Measurements from ENCODE around the gene DONSON. TPM values are rescaled to one million over a fixed set of nuclear protein-coding genes. Genes with fewer than 3 reads are reported as not detected.
A peak's percentile ranks its signal among the peaks of the same experiment; 100 is the strongest.

Gene DONSON
- total and polyA plus RNA-seq, 9 of the 15 experiments (the other 6 are each of a cell fraction or from before 2014, with no cell fraction given): 26.7 to 124 (median 62.6) TPM

DNA sequence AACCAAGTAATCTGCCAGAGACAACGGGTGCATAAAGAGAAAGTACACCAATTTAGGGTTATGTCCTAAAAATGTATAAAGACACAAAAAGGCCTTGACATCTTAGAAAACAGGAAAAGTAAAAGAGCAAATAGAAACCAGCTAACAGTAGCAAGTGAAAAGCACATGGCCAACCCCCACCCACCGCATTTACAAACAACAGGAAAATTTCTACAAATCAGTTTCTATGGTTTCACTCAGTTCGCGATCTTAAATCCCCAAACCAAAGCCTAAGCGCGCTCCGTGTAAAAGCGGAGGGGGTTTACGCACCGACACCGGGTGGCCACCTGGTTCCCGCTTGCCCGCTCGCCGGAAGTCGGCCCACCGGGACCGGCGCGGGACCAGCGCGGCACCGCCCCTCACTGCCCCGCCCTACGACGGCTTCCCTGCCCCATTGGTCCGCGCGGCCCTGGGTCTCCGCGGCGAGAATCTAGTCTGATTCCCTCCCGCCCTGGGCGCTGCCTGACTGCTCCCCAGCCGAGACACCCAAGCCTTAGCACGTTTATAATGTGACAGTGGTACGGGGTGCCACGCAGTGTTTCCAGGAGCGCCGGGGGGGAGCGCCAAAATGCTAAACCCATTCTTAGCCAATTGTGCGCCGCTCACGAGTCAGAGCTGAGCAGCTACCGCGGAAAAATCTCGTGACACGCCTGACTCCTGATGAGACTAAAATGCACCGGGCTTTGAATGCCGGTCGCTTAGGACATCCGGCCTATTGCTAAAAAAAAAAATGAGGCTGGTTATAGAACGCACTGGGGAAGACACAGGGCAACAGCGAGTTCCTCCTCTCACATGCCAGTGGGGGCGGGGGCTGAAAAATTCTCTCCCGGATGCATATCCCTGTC lies 46.5 kb downstream of the DONSON start, which contains the start of gene GART (continued):
- TF ChIP-seq, protein P1, sequence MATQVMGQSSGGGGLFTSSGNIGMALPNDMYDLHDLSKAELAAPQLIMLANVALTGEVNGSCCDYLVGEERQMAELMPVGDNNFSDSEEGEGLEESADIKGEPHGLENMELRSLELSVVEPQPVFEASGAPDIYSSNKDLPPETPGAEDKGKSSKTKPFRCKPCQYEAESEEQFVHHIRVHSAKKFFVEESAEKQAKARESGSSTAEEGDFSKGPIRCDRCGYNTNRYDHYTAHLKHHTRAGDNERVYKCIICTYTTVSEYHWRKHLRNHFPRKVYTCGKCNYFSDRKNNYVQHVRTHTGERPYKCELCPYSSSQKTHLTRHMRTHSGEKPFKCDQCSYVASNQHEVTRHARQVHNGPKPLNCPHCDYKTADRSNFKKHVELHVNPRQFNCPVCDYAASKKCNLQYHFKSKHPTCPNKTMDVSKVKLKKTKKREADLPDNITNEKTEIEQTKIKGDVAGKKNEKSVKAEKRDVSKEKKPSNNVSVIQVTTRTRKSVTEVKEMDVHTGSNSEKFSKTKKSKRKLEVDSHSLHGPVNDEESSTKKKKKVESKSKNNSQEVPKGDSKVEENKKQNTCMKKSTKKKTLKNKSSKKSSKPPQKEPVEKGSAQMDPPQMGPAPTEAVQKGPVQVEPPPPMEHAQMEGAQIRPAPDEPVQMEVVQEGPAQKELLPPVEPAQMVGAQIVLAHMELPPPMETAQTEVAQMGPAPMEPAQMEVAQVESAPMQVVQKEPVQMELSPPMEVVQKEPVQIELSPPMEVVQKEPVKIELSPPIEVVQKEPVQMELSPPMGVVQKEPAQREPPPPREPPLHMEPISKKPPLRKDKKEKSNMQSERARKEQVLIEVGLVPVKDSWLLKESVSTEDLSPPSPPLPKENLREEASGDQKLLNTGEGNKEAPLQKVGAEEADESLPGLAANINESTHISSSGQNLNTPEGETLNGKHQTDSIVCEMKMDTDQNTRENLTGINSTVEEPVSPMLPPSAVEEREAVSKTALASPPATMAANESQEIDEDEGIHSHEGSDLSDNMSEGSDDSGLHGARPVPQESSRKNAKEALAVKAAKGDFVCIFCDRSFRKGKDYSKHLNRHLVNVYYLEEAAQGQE (IDR thresholded peaks at IDR 0.05; ENCODE audit: borderline replicate concordance): peak; percentile 24; the same call in 1 of the 2 replicates
- TF ChIP-seq, protein P1 (CRISPR knock-in tag; IDR thresholded peaks at IDR 0.05; ENCODE audit: low read depth): 0 out of 2 replicates have a peak, but pooled peaks have one; percentile 37
- no peak for TF ChIP-seq TGIF2 (CRISPR knock-in tag; IDR thresholded peaks at IDR 0.05)
- no peak; the same call in 1 of the 2 replicates for TF ChIP-seq LCOR (CRISPR knock-in tag; IDR thresholded peaks at IDR 0.05)
- TF ChIP-seq CBX1 (IDR thresholded peaks at IDR 0.05; ENCODE audit: low read depth): peak; percentile 73
- TF ChIP-seq NFATC3 (IDR thresholded peaks at IDR 0.05): no peak
- TF ChIP-seq ZNF77 (CRISPR knock-in tag; IDR thresholded peaks at IDR 0.05): no peak
- TF ChIP-seq, protein P2, sequence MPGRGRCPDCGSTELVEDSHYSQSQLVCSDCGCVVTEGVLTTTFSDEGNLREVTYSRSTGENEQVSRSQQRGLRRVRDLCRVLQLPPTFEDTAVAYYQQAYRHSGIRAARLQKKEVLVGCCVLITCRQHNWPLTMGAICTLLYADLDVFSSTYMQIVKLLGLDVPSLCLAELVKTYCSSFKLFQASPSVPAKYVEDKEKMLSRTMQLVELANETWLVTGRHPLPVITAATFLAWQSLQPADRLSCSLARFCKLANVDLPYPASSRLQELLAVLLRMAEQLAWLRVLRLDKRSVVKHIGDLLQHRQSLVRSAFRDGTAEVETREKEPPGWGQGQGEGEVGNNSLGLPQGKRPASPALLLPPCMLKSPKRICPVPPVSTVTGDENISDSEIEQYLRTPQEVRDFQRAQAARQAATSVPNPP (IDR thresholded peaks at IDR 0.05; ENCODE audit: borderline replicate concordance, insufficient read depth, insufficient read length): no peak
- TF ChIP-seq TAF1 (IDR thresholded peaks at IDR 0.05; ENCODE audit: control insufficient read depth, extremely low read depth, insufficient read depth, low read length, severe bottlenecking): peak; percentile 97
- TF ChIP-seq, protein P3, sequence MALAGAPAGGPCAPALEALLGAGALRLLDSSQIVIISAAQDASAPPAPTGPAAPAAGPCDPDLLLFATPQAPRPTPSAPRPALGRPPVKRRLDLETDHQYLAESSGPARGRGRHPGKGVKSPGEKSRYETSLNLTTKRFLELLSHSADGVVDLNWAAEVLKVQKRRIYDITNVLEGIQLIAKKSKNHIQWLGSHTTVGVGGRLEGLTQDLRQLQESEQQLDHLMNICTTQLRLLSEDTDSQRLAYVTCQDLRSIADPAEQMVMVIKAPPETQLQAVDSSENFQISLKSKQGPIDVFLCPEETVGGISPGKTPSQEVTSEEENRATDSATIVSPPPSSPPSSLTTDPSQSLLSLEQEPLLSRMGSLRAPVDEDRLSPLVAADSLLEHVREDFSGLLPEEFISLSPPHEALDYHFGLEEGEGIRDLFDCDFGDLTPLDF (CRISPR knock-in tag; IDR thresholded peaks at IDR 0.05): no peak; the same call in none of the 2 replicates
- peak; percentile 80 for TF ChIP-seq CCNT2 (IDR thresholded peaks at IDR 0.05; ENCODE audit: borderline replicate concordance, extremely low read depth, insufficient read length, low read depth, low read length)
- TF ChIP-seq DPF2 (IDR thresholded peaks at IDR 0.05): peak; percentile 33; the same call in 1 of the 2 replicates
- TF ChIP-seq, protein P4, sequence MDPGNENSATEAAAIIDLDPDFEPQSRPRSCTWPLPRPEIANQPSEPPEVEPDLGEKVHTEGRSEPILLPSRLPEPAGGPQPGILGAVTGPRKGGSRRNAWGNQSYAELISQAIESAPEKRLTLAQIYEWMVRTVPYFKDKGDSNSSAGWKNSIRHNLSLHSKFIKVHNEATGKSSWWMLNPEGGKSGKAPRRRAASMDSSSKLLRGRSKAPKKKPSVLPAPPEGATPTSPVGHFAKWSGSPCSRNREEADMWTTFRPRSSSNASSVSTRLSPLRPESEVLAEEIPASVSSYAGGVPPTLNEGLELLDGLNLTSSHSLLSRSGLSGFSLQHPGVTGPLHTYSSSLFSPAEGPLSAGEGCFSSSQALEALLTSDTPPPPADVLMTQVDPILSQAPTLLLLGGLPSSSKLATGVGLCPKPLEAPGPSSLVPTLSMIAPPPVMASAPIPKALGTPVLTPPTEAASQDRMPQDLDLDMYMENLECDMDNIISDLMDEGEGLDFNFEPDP (CRISPR knock-in tag; IDR thresholded peaks at IDR 0.05): no peak
- TF ChIP-seq PRMT5 (CRISPR knock-in tag; IDR thresholded peaks at IDR 0.05): no peak
- TF ChIP-seq FOXJ3 (CRISPR knock-in tag; IDR thresholded peaks at IDR 0.05): no peak
- TF ChIP-seq ZEB2 (IDR thresholded peaks at IDR 0.05): no peak
